ENCODE results near the gene SMARCC1. TPM values are rescaled to one million over a fixed set of nuclear protein-coding genes. Genes with fewer than 3 reads are reported as not detected.
A peak's percentile ranks its signal among the peaks of the same experiment; 100 is the strongest.

The SMARCC1 gene
- total and polyA plus RNA-seq, 5 donors = 7.5 to 30.1 (median 29.0) TPM

- 72% methylated on average over 5 of the region's 5 CpGs for WGBS
- H3K27me3 ChIP-seq (ENCODE audit: control insufficient read depth, insufficient read depth) = no peaks in the 10 kb centered on the region
- H3K4me3 ChIP-seq (ENCODE audit: low read length) = no peak overlapping the region
- H3K27ac ChIP-seq (ENCODE audit: low read length) = no peak overlapping the region
- ATAC-seq (no peak), DNase-seq (no peak)
- H3K4me1 ChIP-seq (ENCODE audit: control insufficient read depth, insufficient read depth, low read length) = no peaks in the 10 kb centered on the region
- no peaks in the 10 kb centered on the region for H3K9me3 ChIP-seq (ENCODE audit: control insufficient read depth, low read length)
- intact Hi-C loops (cut with DNase I) = no loop called here
These were observed 120.5 kb downstream of the SMARCC1 start for GRCh38 chr3:47661121-47661752.

DNA sequence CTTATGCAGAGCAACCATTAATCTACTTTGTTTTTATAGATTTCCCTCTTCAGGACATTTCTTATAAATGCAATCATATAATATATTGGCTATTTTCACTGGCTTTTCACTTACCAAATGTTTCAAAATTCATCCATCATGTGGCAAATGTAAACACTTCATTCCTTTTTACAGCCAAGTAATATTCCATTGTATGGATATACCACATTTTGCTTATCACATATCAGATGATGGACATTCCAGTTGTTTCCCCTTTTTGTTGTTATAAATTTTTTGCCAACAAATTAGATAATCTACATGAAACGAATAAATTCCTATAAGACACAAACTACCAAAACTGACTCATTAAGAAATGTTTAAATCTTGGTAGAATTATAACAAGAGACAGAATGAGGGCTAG, 123.2 kb downstream of the SMARCC1 start:
- Histone ChIP-seq H3K27ac (ENCODE audit: low read length) (no peak overlapping the region), H3K9me3 (ENCODE audit: control insufficient read depth, low read length) (no peaks in the 10 kb centered on the region), H3K4me1 (ENCODE audit: control insufficient read depth, insufficient read depth, low read length) (no peaks in the 10 kb centered on the region), H3K4me3 (ENCODE audit: low read length) (no peak overlapping the region), H3K27me3 (ENCODE audit: control insufficient read depth, insufficient read depth) (no peaks in the 10 kb centered on the region)
- no peak for ATAC-seq
- no peak for DNase-seq
- intact Hi-C loops (cut with DNase I) = no loop called here
- WGBS = 100% methylated on average over 1 of the region's 1 CpG

DNA sequence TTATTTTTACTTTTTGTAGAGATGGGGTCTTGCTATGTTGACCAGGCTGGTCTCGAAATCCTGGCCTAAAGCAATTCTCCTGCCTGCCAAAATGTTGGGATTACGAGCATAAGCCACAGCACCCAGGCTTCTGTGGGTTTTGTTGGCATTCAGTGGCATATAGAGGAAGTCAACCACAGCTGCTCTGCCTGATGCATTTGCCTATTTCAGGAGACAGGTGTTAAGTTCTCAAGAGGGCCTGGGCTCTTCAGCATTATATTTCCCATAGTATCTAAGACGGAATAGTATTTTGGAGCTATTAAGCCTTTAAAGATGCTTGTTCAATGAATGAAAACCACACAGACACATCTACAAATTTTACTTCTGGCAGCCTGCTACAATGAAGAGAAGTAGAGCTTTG, 129.6 kb downstream of the SMARCC1 start:
- 97% methylated on average over 3 of the region's 3 CpGs for WGBS
- Histone ChIP-seq H3K4me3 (ENCODE audit: low read length) (no peak overlapping the region), H3K27me3 (ENCODE audit: control insufficient read depth, insufficient read depth) (no peaks in the 10 kb centered on the region), H3K27ac (ENCODE audit: low read length) (no peak overlapping the region), H3K4me1 (ENCODE audit: control insufficient read depth, insufficient read depth, low read length) (no peaks in the 10 kb centered on the region), H3K9me3 (ENCODE audit: control insufficient read depth, low read length) (no peaks in the 10 kb centered on the region)
- ATAC-seq = no peak
- DNase-seq = no peak
- intact Hi-C loops (cut with DNase I) = no loop called here

DNA sequence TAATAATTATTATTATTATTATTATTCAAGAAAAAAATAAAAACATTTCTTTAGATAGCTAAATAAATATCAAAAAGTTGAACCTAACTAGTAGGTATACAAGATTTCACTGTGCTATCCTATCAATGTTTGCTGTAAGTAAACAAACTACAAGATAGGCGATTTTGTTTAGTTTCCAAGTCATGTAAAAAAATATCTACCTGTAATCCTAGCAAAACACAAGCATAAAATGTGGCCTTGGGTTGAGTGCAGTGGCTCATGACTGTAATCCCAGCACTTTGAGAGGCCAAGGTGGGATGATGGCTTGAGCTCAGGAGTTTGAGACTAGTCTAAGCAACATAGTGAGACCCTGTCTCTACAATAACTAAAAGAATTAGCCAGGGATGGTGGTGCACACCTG, 131.4 kb downstream of the SMARCC1 start:
- no peak overlapping the region for H3K4me3 ChIP-seq (ENCODE audit: low read length)
- H3K27ac ChIP-seq (ENCODE audit: low read length) = no peak overlapping the region
- no peaks in the 10 kb centered on the region for H3K4me1 ChIP-seq (ENCODE audit: control insufficient read depth, insufficient read depth, low read length)
- intact Hi-C loops (cut with DNase I) = no loop called here
- no peaks in the 10 kb centered on the region for H3K9me3 ChIP-seq (ENCODE audit: control insufficient read depth, low read length)
- no peak for DNase-seq
- H3K27me3 ChIP-seq (ENCODE audit: control insufficient read depth, insufficient read depth) = no peaks in the 10 kb centered on the region
- 99% methylated on average over 1 of the region's 1 CpG for WGBS
- ATAC-seq = no peak

DNA sequence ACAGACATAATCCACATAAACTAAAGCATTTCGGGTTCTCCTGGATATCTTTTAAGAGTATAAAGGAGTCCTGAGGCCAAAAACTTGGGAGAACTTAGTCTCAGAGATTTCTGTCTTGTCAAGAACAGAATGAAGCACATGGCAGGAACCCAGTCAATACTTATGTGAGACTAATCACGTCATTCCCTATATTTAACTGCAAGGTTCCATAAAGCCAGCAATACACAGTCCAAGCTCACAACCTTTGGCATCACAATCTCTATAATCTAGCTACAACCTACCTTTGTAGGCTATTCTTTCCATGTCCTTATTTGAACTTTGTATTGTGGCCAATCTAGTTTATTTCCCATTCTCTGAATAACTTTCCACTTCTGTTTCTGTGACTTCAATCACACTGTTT, 134.1 kb downstream of the SMARCC1 start:
- no peaks in the 10 kb centered on the region for H3K4me1 ChIP-seq (ENCODE audit: control insufficient read depth, insufficient read depth, low read length)
- H3K27me3 ChIP-seq (ENCODE audit: control insufficient read depth, insufficient read depth) = no peaks in the 10 kb centered on the region
- H3K27ac ChIP-seq (ENCODE audit: low read length) = no peak overlapping the region
- intact Hi-C loops (cut with DNase I) = no loop called here
- no peak for DNase-seq
- no peaks in the 10 kb centered on the region for H3K9me3 ChIP-seq (ENCODE audit: control insufficient read depth, low read length)
- WGBS = 89% methylated on average over 2 of the region's 2 CpGs
- no peak overlapping the region for H3K4me3 ChIP-seq (ENCODE audit: low read length)
- peak in 1 of 2 donors; percentile 33 for ATAC-seq

GRCh38 chr3:47646362-47646761, 135.3 kb downstream of the SMARCC1 start:
- 70% methylated on average over 4 of the region's 4 CpGs for WGBS
- no peak for DNase-seq
- no peaks in the 10 kb centered on the region for H3K27me3 ChIP-seq (ENCODE audit: control insufficient read depth, insufficient read depth)
- intact Hi-C loops (cut with DNase I) = no loop called here
- H3K9me3 ChIP-seq (ENCODE audit: control insufficient read depth, low read length) = no peaks in the 10 kb centered on the region
- no peaks in the 10 kb centered on the region for H3K4me1 ChIP-seq (ENCODE audit: control insufficient read depth, insufficient read depth, low read length)
- H3K4me3 ChIP-seq (ENCODE audit: low read length) = no peak overlapping the region
- H3K27ac ChIP-seq (ENCODE audit: low read length) = no peak overlapping the region
- ATAC-seq = no peak

- no peak for ATAC-seq
- Histone ChIP-seq H3K9me3 (ENCODE audit: control insufficient read depth, low read length) (no peaks in the 10 kb centered on the region), H3K4me1 (ENCODE audit: control insufficient read depth, insufficient read depth, low read length) (no peaks in the 10 kb centered on the region), H3K4me3 (ENCODE audit: low read length) (no peak overlapping the region), H3K27ac (ENCODE audit: low read length) (no peak overlapping the region), H3K27me3 (ENCODE audit: control insufficient read depth, insufficient read depth) (no peaks in the 10 kb centered on the region)
- no peak for DNase-seq
- intact Hi-C loops (cut with DNase I) = no loop called here
- 93% methylated on average over 2 of the region's 2 CpGs for WGBS
These were observed 136.1 kb downstream of the SMARCC1 start for GRCh38 chr3:47645551-47645950.

- no peaks in the 10 kb centered on the region for H3K27me3 ChIP-seq (ENCODE audit: control insufficient read depth, insufficient read depth)
- intact Hi-C loops (cut with DNase I) = no loop called here
- H3K27ac ChIP-seq (ENCODE audit: low read length) = no peak overlapping the region
- no peaks in the 10 kb centered on the region for H3K9me3 ChIP-seq (ENCODE audit: control insufficient read depth, low read length)
- H3K4me3 ChIP-seq (ENCODE audit: low read length) = no peak overlapping the region
- ATAC-seq (no peak), DNase-seq (no peak)
- no peaks in the 10 kb centered on the region for H3K4me1 ChIP-seq (ENCODE audit: control insufficient read depth, insufficient read depth, low read length)
- WGBS = 86% methylated on average over 6 of the region's 6 CpGs
These were observed 138.6 kb downstream of the SMARCC1 start for GRCh38 chr3:47643092-47643491.

GRCh38 chr3:47641739-47642138, 140.0 kb downstream of the SMARCC1 start:
- no peak overlapping the region for H3K27ac ChIP-seq (ENCODE audit: low read length)
- ATAC-seq (no peak), DNase-seq (no peak)
- no peaks in the 10 kb centered on the region for H3K9me3 ChIP-seq (ENCODE audit: control insufficient read depth, low read length)
- intact Hi-C loops (cut with DNase I) = no loop called here
- WGBS = 85% methylated on average over 7 of the region's 7 CpGs
- H3K27me3 ChIP-seq (ENCODE audit: control insufficient read depth, insufficient read depth) = no peaks in the 10 kb centered on the region
- H3K4me1 ChIP-seq (ENCODE audit: control insufficient read depth, insufficient read depth, low read length) = no peaks in the 10 kb centered on the region
- no peak overlapping the region for H3K4me3 ChIP-seq (ENCODE audit: low read length)

DNA sequence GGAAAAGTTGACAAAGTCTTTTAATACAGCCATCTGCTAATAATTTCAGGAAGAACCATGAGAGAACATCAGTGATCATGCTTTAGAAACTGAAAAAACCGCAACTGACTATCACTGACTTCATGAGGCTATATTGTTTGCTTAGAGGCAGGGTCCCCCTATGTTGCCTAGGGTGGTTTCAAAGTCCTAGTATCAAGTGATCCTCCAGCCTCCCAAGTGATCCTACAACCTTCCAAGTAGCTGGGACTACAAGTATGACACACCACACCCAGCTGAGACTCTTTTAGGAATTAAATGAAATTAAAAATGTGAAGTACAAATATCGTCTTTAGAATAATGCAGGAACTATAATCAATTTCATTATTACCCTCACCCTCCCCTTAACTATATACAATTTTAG, 144.8 kb downstream of the SMARCC1 start:
- Histone ChIP-seq H3K27me3 (ENCODE audit: control insufficient read depth, insufficient read depth) (no peaks in the 10 kb centered on the region), H3K27ac (ENCODE audit: low read length) (no peak overlapping the region), H3K4me1 (ENCODE audit: control insufficient read depth, insufficient read depth, low read length) (no peaks in the 10 kb centered on the region), H3K4me3 (ENCODE audit: low read length) (no peak overlapping the region), H3K9me3 (ENCODE audit: control insufficient read depth, low read length) (no peaks in the 10 kb centered on the region)
- DNase-seq = no peak
- intact Hi-C loops (cut with DNase I) = no loop called here
- WGBS = 94% methylated on average over 2 of the region's 2 CpGs
- no peak for ATAC-seq

GRCh38 chr3:47636225-47636624, 145.5 kb downstream of the SMARCC1 start:
- no peak for DNase-seq
- Histone ChIP-seq H3K27me3 (ENCODE audit: control insufficient read depth, insufficient read depth) (no peaks in the 10 kb centered on the region), H3K4me3 (ENCODE audit: low read length) (no peak overlapping the region), H3K9me3 (ENCODE audit: control insufficient read depth, low read length) (no peaks in the 10 kb centered on the region), H3K4me1 (ENCODE audit: control insufficient read depth, insufficient read depth, low read length) (no peaks in the 10 kb centered on the region), H3K27ac (ENCODE audit: low read length) (no peak overlapping the region)
- ATAC-seq = no peak
- 89% methylated on average over 6 of the region's 6 CpGs for WGBS
- intact Hi-C loops (cut with DNase I) = no loop called here

DNA sequence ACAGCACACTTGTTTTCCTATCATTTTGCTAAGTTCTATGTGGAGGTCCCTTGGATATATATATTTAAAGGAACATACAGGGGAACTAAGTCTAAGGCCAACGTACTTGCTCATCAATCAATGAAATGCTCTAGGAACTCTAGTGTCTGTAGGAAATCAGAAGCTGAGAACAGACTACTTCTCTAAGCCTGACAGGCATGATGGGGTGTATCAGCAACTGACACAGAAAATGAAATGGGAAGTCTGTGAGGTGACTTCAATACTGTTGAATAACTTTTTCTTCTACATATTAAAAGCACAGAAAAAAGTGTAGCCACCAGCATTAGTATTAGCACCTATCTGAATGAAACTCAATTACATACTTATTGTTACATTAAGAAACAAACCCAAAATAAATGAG, 146.2 kb downstream of the SMARCC1 start:
- no peaks in the 10 kb centered on the region for H3K9me3 ChIP-seq (ENCODE audit: control insufficient read depth, low read length)
- DNase-seq (no peak), ATAC-seq (no peak)
- intact Hi-C loops (cut with DNase I) = no loop called here
- H3K27ac ChIP-seq (ENCODE audit: low read length) = no peak overlapping the region
- H3K27me3 ChIP-seq (ENCODE audit: control insufficient read depth, insufficient read depth) = no peaks in the 10 kb centered on the region
- 81% methylated on average over 1 of the region's 1 CpG for WGBS
- H3K4me3 ChIP-seq (ENCODE audit: low read length) = no peak overlapping the region
- no peaks in the 10 kb centered on the region for H3K4me1 ChIP-seq (ENCODE audit: control insufficient read depth, insufficient read depth, low read length)

Data from right cardiac atrium (tissue), 5 donors.